ENCODE results near the gene NCAPG2. TPM values are rescaled to one million over a fixed set of nuclear protein-coding genes. Genes with fewer than 3 reads are reported as not detected.
"Not testable (repeated sequence)": the region's sequence is repeated elsewhere in the genome, so short reads cannot be mapped to it uniquely, and the experiment has no call there.

NCAPG2 gene
- total and polyA plus RNA-seq, 4 experiments from 2014 or later = 7.2 to 17.9 (median 13.9) TPM

- Mint-ChIP-seq H3K9me3 (no peaks in the 10 kb centered on the region), H3K4me1 (peaks cover 0 to 10% (median 3%) of the 10 kb centered on the region in 4 donors), H3K27ac (no peak overlapping the region), H3K27me3 (no peaks in the 10 kb centered on the region), H3K36me3 (peaks cover 16 to 34% of the 10 kb centered on the region in 2 donors), H3K4me3 (no peak overlapping the region)
- Histone ChIP-seq H3K27me3 (ENCODE audit: insufficient read depth, low read length) (no peaks in the 10 kb centered on the region), H3K27ac (ENCODE audit: low read depth, low read length) (no peak overlapping the region), H3K4me1 (ENCODE audit: insufficient read depth, low read length) (peaks cover 8% of the 10 kb centered on the region), H3K4me3 (ENCODE audit: low read length in 2 of 2) (no peak overlapping the region), H3K9me3 (ENCODE audit: control insufficient read depth in 1 of 2, low read length in 2 of 2) (no peaks in the 10 kb centered on the region), H3K36me3 (ENCODE audit: insufficient read depth, low read length) (no peaks in the 10 kb centered on the region)
- no peak for DNase-seq
- intact Hi-C loops (cut with micrococcal nuclease) = no loop called here
- CTCF ChIA-PET (ENCODE audit: partially characterized antibody) = interaction anchor here (1.0 kb wide), 1 partner anchor 20 kb away, joined by 3 read pairs; no protein-coding TSS in a partner anchor
- POLR2A ChIA-PET (ENCODE audit: partially characterized antibody) = no interaction called here
Measured at GRCh38 chr7:158676171-158676840, 28.3 kb downstream of the NCAPG2 start.

GRCh38 chr7:158672975-158673374 lies 31.6 kb downstream of the NCAPG2 start:
- H3K27me3 ChIP-seq (ENCODE audit: insufficient read depth, low read length) = no peaks in the 10 kb centered on the region
- H3K4me1 Mint-ChIP-seq = peaks cover 0 to 4% (median under 1%) of the 10 kb centered on the region in 4 donors
- H3K9me3 Mint-ChIP-seq = no peaks in the 10 kb centered on the region
- peak overlapping the region in 2 of 7 donors; percentile 53 to 65 for H3K27ac Mint-ChIP-seq
- POLR2A ChIA-PET (ENCODE audit: partially characterized antibody) = no interaction called here
- H3K27me3 Mint-ChIP-seq = no peaks in the 10 kb centered on the region
- DNase-seq = no peak
- no peak overlapping the region for H3K4me3 ChIP-seq (ENCODE audit: low read length in 2 of 2)
- H3K4me3 Mint-ChIP-seq = no peak overlapping the region
- peaks cover 8 to 27% of the 10 kb centered on the region in 2 donors for H3K36me3 Mint-ChIP-seq
- no peaks in the 10 kb centered on the region for H3K9me3 ChIP-seq (ENCODE audit: control insufficient read depth in 1 of 2, low read length in 2 of 2)
- H3K36me3 ChIP-seq (ENCODE audit: insufficient read depth, low read length) = no peaks in the 10 kb centered on the region
- H3K27ac ChIP-seq (ENCODE audit: low read depth, low read length) = no peak overlapping the region
- intact Hi-C loops (cut with micrococcal nuclease) = no loop called here
- CTCF ChIA-PET (ENCODE audit: partially characterized antibody) = no interaction called here
- no peaks in the 10 kb centered on the region for H3K4me1 ChIP-seq (ENCODE audit: insufficient read depth, low read length)

GRCh38 chr7:158668086-158668485 lies 36.5 kb downstream of the NCAPG2 start:
- H3K27ac Mint-ChIP-seq; H3K27me3 Mint-ChIP-seq; H3K4me1 Mint-ChIP-seq; H3K4me1 ChIP-seq (ENCODE audit: insufficient read depth, low read length); POLR2A ChIA-PET (ENCODE audit: partially characterized antibody); intact Hi-C loops (cut with micrococcal nuclease); H3K4me3 ChIP-seq (ENCODE audit: low read length in 2 of 2); H3K9me3 ChIP-seq (ENCODE audit: control insufficient read depth in 1 of 2, low read length in 2 of 2); H3K36me3 ChIP-seq (ENCODE audit: insufficient read depth, low read length); H3K27me3 ChIP-seq (ENCODE audit: insufficient read depth, low read length); CTCF ChIA-PET (ENCODE audit: partially characterized antibody); H3K9me3 Mint-ChIP-seq; H3K4me3 Mint-ChIP-seq; H3K27ac ChIP-seq (ENCODE audit: low read depth, low read length): not testable (repeated sequence)
- peak in 3 of 5 donors; percentile 14 to 42 (median 20) for DNase-seq
- H3K36me3 Mint-ChIP-seq = peaks cover 11 to 14% of the 10 kb centered on the region in 2 donors

GRCh38 chr7:158666966-158667678 lies 37.5 kb downstream of the NCAPG2 start:
- H3K4me1 ChIP-seq (ENCODE audit: insufficient read depth, low read length); H3K36me3 ChIP-seq (ENCODE audit: insufficient read depth, low read length); intact Hi-C loops (cut with micrococcal nuclease); H3K27me3 Mint-ChIP-seq; POLR2A ChIA-PET (ENCODE audit: partially characterized antibody); H3K4me3 ChIP-seq (ENCODE audit: low read length in 2 of 2); H3K9me3 ChIP-seq (ENCODE audit: control insufficient read depth in 1 of 2, low read length in 2 of 2); H3K27ac ChIP-seq (ENCODE audit: low read depth, low read length); H3K9me3 Mint-ChIP-seq; CTCF ChIA-PET (ENCODE audit: partially characterized antibody); H3K27me3 ChIP-seq (ENCODE audit: insufficient read depth, low read length): not testable (repeated sequence)
- Mint-ChIP-seq H3K4me1 (peaks cover 5 to 18% (median 13%) of the 10 kb centered on the region in 4 donors), H3K4me3 (peak overlapping the region in 6 of 8 donors; percentile 53 to 80 (median 62)), H3K36me3 (peaks cover 10 to 16% of the 10 kb centered on the region in 2 donors), H3K27ac (peak overlapping the region in 5 of 7 donors; percentile 13 to 81 (median 25))
- peak in 2 of 5 donors; percentile 16 to 58 for DNase-seq

- intact Hi-C loops (cut with micrococcal nuclease) = no loop called here
- Mint-ChIP-seq H3K27me3 (no peaks in the 10 kb centered on the region), H3K4me3 (peak overlapping the region in 5 of 8 donors; percentile 12 to 27 (median 25)), H3K4me1 (peaks cover 5 to 22% (median 13%) of the 10 kb centered on the region in 4 donors), H3K9me3 (no peaks in the 10 kb centered on the region), H3K36me3 (peaks cover 10 to 17% of the 10 kb centered on the region in 2 donors), H3K27ac (peak overlapping the region in 3 of 7 donors; percentile 3 to 66 (median 4))
- Histone ChIP-seq H3K36me3 (ENCODE audit: insufficient read depth, low read length) (no peaks in the 10 kb centered on the region), H3K4me1 (ENCODE audit: insufficient read depth, low read length) (peaks cover 8% of the 10 kb centered on the region), H3K9me3 (ENCODE audit: control insufficient read depth in 1 of 2, low read length in 2 of 2) (no peaks in the 10 kb centered on the region), H3K4me3 (ENCODE audit: low read length in 2 of 2) (no peak overlapping the region), H3K27ac (ENCODE audit: low read depth, low read length) (no peak overlapping the region), H3K27me3 (ENCODE audit: insufficient read depth, low read length) (no peaks in the 10 kb centered on the region)
- CTCF ChIA-PET (ENCODE audit: partially characterized antibody) = no interaction called here
- POLR2A ChIA-PET (ENCODE audit: partially characterized antibody) = no interaction called here
- DNase-seq = no peak
Measured at GRCh38 chr7:158666401-158666800, 38.2 kb downstream of the NCAPG2 start.

GRCh38 chr7:158664406-158664805 lies 40.2 kb downstream of the NCAPG2 start:
- Mint-ChIP-seq H3K27ac (peak overlapping the region in 2 of 7 donors; percentile 9 to 72), H3K9me3 (peaks cover 0 to 2% (median 0%) of the 10 kb centered on the region in 8 donors), H3K4me3 (peak overlapping the region in 4 of 8 donors; percentile 9 to 37 (median 20)), H3K4me1 (peaks cover 5 to 22% (median 13%) of the 10 kb centered on the region in 4 donors), H3K27me3 (no peaks in the 10 kb centered on the region), H3K36me3 (peaks cover 10 to 16% of the 10 kb centered on the region in 2 donors)
- ChIA-PET POLR2A (ENCODE audit: partially characterized antibody) (no interaction called here), CTCF (ENCODE audit: partially characterized antibody) (interaction anchor here (1.6 kb wide), 1 partner anchor 11 kb away, joined by 3 read pairs; no protein-coding TSS in a partner anchor)
- Histone ChIP-seq H3K36me3 (ENCODE audit: insufficient read depth, low read length) (no peaks in the 10 kb centered on the region), H3K4me1 (ENCODE audit: insufficient read depth, low read length) (peaks cover 8% of the 10 kb centered on the region), H3K9me3 (ENCODE audit: control insufficient read depth in 1 of 2, low read length in 2 of 2) (no peaks in the 10 kb centered on the region), H3K27me3 (ENCODE audit: insufficient read depth, low read length) (no peaks in the 10 kb centered on the region), H3K27ac (ENCODE audit: low read depth, low read length) (no peak overlapping the region), H3K4me3 (ENCODE audit: low read length in 2 of 2) (no peak overlapping the region)
- intact Hi-C loops (cut with micrococcal nuclease) = no loop called here
- no peak for DNase-seq

GRCh38 chr7:158663428-158663741 lies 41.2 kb downstream of the NCAPG2 start:
- Mint-ChIP-seq H3K27me3 (no peaks in the 10 kb centered on the region), H3K9me3 (peaks cover 0 to 2% (median 0%) of the 10 kb centered on the region in 8 donors), H3K36me3 (peaks cover 10 to 16% of the 10 kb centered on the region in 2 donors), H3K27ac (peak overlapping the region; percentile 61 to 89 (median 84)), H3K4me3 (peak overlapping the region; percentile 32 to 80 (median 74)), H3K4me1 (peaks cover 5 to 22% (median 13%) of the 10 kb centered on the region in 4 donors)
- no peak overlapping the region for H3K4me3 ChIP-seq (ENCODE audit: low read length in 2 of 2)
- DNase-seq = no peak
- H3K9me3 ChIP-seq (ENCODE audit: control insufficient read depth in 1 of 2, low read length in 2 of 2) = no peaks in the 10 kb centered on the region
- no peaks in the 10 kb centered on the region for H3K36me3 ChIP-seq (ENCODE audit: insufficient read depth, low read length)
- ChIA-PET CTCF (ENCODE audit: partially characterized antibody) (interaction anchor here (1.6 kb wide), 1 partner anchor 12 kb away, joined by 3 read pairs; no protein-coding TSS in a partner anchor), POLR2A (ENCODE audit: partially characterized antibody) (no interaction called here)
- no peaks in the 10 kb centered on the region for H3K27me3 ChIP-seq (ENCODE audit: insufficient read depth, low read length)
- peak overlapping the region; percentile 13 for H3K27ac ChIP-seq (ENCODE audit: low read depth, low read length)
- intact Hi-C loops (cut with micrococcal nuclease) = loop anchor here (2.0 kb wide), 1 partner anchor 41 kb away; the partner anchor contains the start of gene NCAPG2
- H3K4me1 ChIP-seq (ENCODE audit: insufficient read depth, low read length) = peaks cover 8% of the 10 kb centered on the region

Data from CD4-positive, alpha-beta memory T cell (primary cell).